Activated CD4-positive, alpha-beta T cell treated with anti-CD3 and anti-CD28 coated beads, Interleukin-2, amount 10 ng/mL, durations not matched to agents 7 days and 5 days (primary cell): Measurements from ENCODE around the gene EML5. TPM values are rescaled to one million over a fixed set of nuclear protein-coding genes. Genes with fewer than 3 reads are reported as not detected.

Experiments
- CTCF ChIA-PET: fragments of 350-600 bp; sonication (Branson Sonifier 250); formaldehyde crosslinking; loops from one replicate; lab custom pipeline; 2021; ENCODE audit warnings: antibody characterized with exemption; lab: Charles Lee
- POLR2A ChIA-PET: fragments of 350-600 bp; sonication (Branson Sonifier 250); formaldehyde crosslinking; loops from one replicate; lab custom pipeline; 2021; ENCODE audit warnings: antibody characterized with exemption; lab: Charles Lee
- DNase-seq: peaks from one replicate; pipeline ENCODE4 v3.0.0-alpha.2; 2020
- H3K27ac Mint-ChIP-seq: one replicate; pipeline ENCODE4 v1.8.0; 2021; ENCODE audit warnings: mild to moderate bottlenecking, moderate library complexity, mixed read lengths
- H3K27me3 Mint-ChIP-seq: one replicate; pipeline ENCODE4 v1.8.0; 2021; ENCODE audit warnings: mixed read lengths
- H3K36me3 Mint-ChIP-seq: one replicate; pipeline ENCODE4 v1.8.0; 2021; ENCODE audit warnings: low read depth, mixed read lengths
- H3K4me1 Mint-ChIP-seq: one replicate; pipeline ENCODE4 v1.8.0; 2021; ENCODE audit warnings: mixed read lengths
- H3K4me3 Mint-ChIP-seq: one replicate; pipeline ENCODE4 v1.8.0; 2021; ENCODE audit warnings: mild to moderate bottlenecking, moderate library complexity, mixed read lengths
- H3K9me3 Mint-ChIP-seq: one replicate; pipeline ENCODE4 v1.8.0; 2021; ENCODE audit warnings: mixed read lengths
- total RNA-seq, 2 experiments: library from RNA; stranded (reverse); gene quantifications; one replicate each; pipeline ENCODE4 v1.2.3, GENCODE V29; 2021

The EML5 gene
- 1 to 10 TPM; 2.6 TPM for total RNA-seq

DNA sequence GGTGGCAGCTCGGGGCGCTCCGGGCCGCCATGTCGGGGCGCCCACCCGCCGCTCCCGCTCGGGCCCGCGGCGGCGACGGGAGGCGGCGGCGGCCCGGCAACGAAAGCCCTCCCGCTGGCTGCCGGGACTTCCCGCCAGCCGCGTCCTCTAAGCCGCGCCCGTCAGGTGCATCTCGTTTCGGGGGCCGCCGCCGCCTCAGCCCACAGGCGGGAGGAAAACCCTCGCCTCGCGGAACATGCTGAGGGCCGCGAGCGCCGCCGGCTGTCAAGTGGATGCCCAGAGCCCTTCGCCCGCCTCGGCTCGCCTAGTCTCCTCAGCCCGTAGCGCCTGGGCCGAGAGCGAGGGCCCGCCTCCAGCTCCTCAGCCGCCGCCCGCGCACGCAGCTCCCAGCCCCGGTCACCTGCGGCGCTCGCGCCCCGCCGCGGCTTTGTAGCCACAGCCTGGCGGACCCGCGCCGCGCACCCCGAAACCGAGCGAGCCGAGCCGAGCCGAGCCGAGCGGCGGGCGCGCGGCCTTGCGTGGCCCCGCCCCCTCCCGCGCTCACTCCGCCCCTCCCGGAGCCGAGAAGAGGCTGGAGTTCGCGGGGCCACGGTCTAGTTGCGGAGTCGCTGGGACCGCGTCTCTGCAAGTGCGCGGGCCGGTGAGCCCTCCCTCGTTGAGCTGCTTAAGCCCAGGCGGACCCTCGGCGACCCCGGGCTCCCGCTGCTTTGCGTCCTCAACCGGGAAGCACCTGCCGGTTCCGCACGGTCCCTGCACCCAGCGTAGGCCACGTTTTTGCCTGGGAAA is at the start of gene EML5:
EML5 (minus strand) TSS at position 481 of the 786 bp plus-strand sequence; CDS start at position 31, 450 bp downstream.
- Mint-ChIP-seq H3K4me3 (peak within 1 kb of the TSS; percentile 84), H3K27ac (peak within 1 kb of the TSS; percentile 84), H3K36me3 (no peaks in the 10 kb centered on the region), H3K4me1 (peaks cover 20% of the 10 kb centered on the region), H3K9me3 (no peaks in the 10 kb centered on the region), H3K27me3 (peaks cover 11% of the 10 kb centered on the region)
- ChIA-PET CTCF (interaction anchor here (0.6 to 1.2 kb wide), 2 partner anchors 32 kb away, joined by 3 to 4 read pairs; partner anchors contain the start of gene TTC8), POLR2A (interaction anchor here (0.7 kb wide), 1 partner anchor 51 kb away, joined by 3 read pairs; no protein-coding TSS in a partner anchor)
- peak; percentile 80 for DNase-seq

DNA sequence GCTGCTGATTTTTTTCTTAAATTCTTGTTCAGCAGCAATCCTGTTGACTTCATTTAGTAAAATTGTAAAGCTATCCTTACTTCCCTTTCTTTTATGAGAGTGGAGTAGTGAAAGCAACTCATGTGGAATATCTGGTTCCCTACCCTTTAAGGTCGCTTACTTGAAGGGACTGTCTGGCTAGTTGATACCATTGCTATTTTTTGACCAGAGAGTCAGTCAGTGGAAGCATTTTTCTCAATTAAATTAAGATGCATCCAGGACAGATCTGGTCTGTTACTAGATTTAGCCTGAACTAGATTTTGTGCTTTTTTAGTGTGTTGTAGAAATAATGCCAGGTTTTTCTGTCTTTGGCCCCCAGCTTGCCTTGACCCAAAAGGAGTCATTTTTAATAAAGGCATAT is 49.7 kb upstream of the EML5 start:
- H3K9me3 Mint-ChIP-seq: no peaks in the 10 kb centered on the region
- no peak overlapping the region for H3K4me3 Mint-ChIP-seq
- ChIA-PET POLR2A (no interaction called here), CTCF (interaction anchor here (0.8 kb wide), 1 partner anchor 17 kb away, joined by 4 read pairs; no protein-coding TSS in a partner anchor)
- no peaks in the 10 kb centered on the region for H3K36me3 Mint-ChIP-seq
- no peaks in the 10 kb centered on the region for H3K4me1 Mint-ChIP-seq
- no peak overlapping the region for H3K27ac Mint-ChIP-seq
- DNase-seq: no peak
- peaks cover 1% of the 10 kb centered on the region for H3K27me3 Mint-ChIP-seq

DNA sequence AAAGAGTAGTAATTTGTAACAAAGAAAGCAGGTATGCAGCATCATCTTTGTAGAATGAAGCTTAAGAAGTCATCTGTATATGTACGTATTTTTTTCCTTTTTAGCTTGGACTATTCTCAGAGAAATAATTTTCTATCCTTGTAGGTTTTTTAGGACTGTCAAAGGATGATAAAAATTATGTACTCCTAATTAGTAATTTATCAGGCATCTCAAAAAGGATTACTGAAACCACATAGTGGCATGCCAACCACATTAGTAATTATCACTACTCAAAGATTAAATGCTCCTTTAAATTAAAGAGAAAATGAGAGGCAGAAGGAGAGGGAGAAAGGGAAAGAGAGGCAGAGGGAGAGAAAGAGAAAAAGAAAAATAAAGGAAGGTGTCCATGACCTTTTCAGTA is 49.0 kb upstream of the EML5 start:
- Mint-ChIP-seq H3K27me3 (peaks cover 1% of the 10 kb centered on the region), H3K4me3 (no peak overlapping the region), H3K4me1 (no peaks in the 10 kb centered on the region), H3K36me3 (no peaks in the 10 kb centered on the region), H3K27ac (no peak overlapping the region), H3K9me3 (no peaks in the 10 kb centered on the region)
- ChIA-PET POLR2A (no interaction called here), CTCF (interaction anchor here (0.8 kb wide), 1 partner anchor 16 kb away, joined by 4 read pairs; no protein-coding TSS in a partner anchor)
- DNase-seq: no peak

DNA sequence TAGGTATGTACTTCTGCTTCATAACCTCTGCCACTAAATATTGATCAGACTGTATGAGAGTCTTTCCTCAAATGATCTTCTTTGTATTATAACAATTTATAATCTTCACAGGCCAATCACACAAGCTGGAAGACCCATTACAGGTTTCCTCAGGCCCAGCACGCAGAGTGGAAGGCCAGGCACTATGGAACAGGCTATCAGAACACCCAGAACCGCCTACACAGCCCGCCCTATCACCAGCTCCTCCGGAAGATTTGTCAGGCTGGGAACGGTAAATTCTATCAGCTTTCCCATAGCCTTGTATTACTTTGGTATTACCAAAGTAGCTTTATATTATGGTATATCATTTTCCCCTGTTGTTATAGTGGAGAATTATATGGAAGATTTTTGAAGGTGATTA is 48.2 kb upstream of the EML5 start:
- Mint-ChIP-seq H3K9me3 (no peaks in the 10 kb centered on the region), H3K27me3 (peaks cover 1% of the 10 kb centered on the region), H3K27ac (no peak overlapping the region), H3K4me1 (no peaks in the 10 kb centered on the region), H3K36me3 (no peaks in the 10 kb centered on the region), H3K4me3 (no peak overlapping the region)
- CTCF ChIA-PET: no interaction called here
- POLR2A ChIA-PET: no interaction called here
- no peak for DNase-seq

DNA sequence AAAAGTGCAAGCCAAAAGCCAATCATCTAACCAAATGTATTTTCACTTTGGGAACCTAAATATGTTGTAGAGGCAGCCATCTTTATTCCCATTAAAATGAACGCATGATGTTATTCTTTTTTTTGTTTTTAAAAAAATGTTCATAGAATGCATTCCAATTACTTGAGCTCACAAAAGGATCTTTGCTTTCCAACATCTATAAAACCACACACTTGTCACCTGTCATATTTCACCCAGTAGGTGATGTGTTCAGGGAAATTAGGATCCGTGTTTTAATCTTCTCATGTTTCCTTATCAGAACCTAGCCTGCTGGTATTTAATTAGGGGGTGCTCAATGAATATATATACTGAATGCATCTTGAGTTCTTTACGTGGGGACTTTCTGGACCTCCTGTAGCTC is 45.3 kb upstream of the EML5 start:
- no peak overlapping the region for H3K27ac Mint-ChIP-seq
- peaks cover 8% of the 10 kb centered on the region for H3K27me3 Mint-ChIP-seq
- no peaks in the 10 kb centered on the region for H3K9me3 Mint-ChIP-seq
- CTCF ChIA-PET: interaction anchor here (1.6 kb wide), 1 partner anchor 14 kb away, joined by 4 read pairs; the partner anchor contains the start of gene TTC8
- DNase-seq: no peak
- POLR2A ChIA-PET: no interaction called here
- no peaks in the 10 kb centered on the region for H3K36me3 Mint-ChIP-seq
- no peaks in the 10 kb centered on the region for H3K4me1 Mint-ChIP-seq
- H3K4me3 Mint-ChIP-seq: no peak overlapping the region

DNA sequence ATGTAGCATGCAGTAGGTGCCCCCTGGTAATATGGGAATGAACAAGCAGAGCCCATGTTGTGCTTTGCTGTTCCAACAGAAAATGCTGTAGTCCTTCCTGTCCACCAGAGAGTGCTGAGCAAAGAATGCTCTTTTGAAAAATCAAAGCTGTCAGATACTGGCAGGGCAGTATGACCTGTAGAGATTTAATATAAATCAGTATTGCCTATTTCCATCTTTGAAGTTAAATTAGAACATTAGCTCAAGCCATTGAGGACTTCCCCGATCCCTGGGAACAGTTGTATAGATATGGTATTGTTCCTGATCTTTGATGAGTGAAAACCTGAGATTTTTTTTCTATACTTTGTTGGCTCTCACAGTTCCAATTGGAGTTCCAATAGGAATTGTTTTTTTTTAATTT is 44.7 kb upstream of the EML5 start:
- peaks cover 8% of the 10 kb centered on the region for H3K27me3 Mint-ChIP-seq

DNA sequence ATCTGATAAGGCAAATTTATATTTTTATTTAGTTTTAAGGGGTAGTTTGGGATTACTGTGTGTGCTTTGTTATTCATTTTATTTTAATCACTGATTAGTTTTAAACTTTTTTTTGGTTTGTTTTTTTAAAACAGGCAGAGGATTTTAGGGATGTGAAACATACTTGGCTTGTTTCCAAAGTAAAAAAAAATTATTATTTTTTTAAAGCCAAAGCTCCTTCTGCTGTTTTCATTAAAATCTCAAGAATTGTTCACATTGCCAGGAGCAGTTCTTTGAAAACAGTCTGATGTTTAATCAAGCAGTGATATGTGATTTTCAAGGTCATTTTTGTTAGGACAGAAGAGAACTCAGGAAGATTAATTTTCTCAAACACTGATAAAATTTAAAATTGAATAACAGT is 42.9 kb upstream of the EML5 start:
- DNase-seq: no peak
- Mint-ChIP-seq H3K4me3 (no peak overlapping the region), H3K27ac (no peak overlapping the region), H3K27me3 (peaks cover 8% of the 10 kb centered on the region), H3K36me3 (no peaks in the 10 kb centered on the region), H3K9me3 (no peaks in the 10 kb centered on the region), H3K4me1 (no peaks in the 10 kb centered on the region)
- CTCF ChIA-PET: no interaction called here
- POLR2A ChIA-PET: no interaction called here

More for the DNA sequence above, 44.7 kb upstream of the EML5 start:
- no peak for DNase-seq
- Mint-ChIP-seq H3K36me3 (no peaks in the 10 kb centered on the region), H3K27ac (no peak overlapping the region), H3K9me3 (no peaks in the 10 kb centered on the region), H3K4me3 (no peak overlapping the region), H3K4me1 (no peaks in the 10 kb centered on the region)
- ChIA-PET CTCF (interaction anchor here (1.0 to 1.6 kb wide), 2 partner anchors 13 to 276 kb away, joined by 3 to 4 read pairs; partner anchors contain the start of gene TTC8), POLR2A (no interaction called here)

DNA sequence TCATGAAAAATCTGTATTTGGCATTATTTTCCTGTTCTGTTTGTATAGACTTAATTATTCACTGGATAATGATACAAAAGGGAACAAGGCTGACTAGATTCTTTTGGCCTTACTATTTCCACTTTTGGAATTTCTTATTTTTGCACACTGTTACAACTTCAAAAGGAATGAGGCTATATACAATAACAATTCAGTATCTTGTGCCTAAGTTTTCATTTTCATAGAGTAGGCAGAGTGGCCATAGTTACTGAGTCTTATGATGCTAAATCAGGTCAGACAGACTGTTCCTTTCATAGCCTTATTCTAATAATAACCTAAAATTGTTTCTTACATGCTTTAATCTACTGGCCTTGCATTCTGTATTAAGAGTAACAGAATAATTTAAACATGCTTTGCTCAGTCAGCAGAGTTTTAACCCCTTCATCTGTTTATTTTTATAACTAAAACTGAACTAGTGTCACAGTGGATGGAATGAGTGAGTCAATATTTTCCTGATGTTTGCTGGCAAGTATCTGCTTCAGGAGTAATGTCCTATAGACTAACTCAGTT is 42.2 kb upstream of the EML5 start:
- Mint-ChIP-seq H3K4me1 (peaks cover 3% of the 10 kb centered on the region), H3K27me3 (peaks cover 8% of the 10 kb centered on the region), H3K4me3 (no peak overlapping the region), H3K27ac (no peak overlapping the region), H3K9me3 (no peaks in the 10 kb centered on the region), H3K36me3 (no peaks in the 10 kb centered on the region)
- POLR2A ChIA-PET: no interaction called here
- CTCF ChIA-PET: no interaction called here
- no peak for DNase-seq

DNA sequence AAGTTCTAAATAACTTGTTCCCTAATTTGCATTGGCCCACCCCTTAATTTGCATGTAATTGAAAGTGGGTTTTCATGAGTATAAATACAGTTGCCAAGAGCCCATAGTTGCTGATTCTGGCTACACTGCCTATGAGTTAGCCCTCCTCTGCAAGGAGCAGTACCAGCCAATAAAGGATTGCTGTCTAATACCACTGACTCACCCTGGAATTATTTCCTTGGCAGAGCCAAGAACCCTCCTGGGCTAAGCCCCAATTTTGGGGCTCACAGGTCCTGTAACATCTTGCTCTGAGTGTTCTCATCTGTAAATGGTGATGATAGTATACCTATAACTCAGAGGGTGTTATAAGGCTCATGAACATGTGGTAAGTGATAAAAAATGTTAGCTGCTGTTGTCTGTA is 38.5 kb upstream of the EML5 start:
- no peaks in the 10 kb centered on the region for H3K36me3 Mint-ChIP-seq
- no peak for DNase-seq
- peaks cover 9% of the 10 kb centered on the region for H3K27me3 Mint-ChIP-seq
- no peak overlapping the region for H3K27ac Mint-ChIP-seq
- H3K4me1 Mint-ChIP-seq: peaks cover 3% of the 10 kb centered on the region
- H3K9me3 Mint-ChIP-seq: no peaks in the 10 kb centered on the region
- ChIA-PET POLR2A (no interaction called here), CTCF (no interaction called here)
- H3K4me3 Mint-ChIP-seq: no peak overlapping the region

DNA sequence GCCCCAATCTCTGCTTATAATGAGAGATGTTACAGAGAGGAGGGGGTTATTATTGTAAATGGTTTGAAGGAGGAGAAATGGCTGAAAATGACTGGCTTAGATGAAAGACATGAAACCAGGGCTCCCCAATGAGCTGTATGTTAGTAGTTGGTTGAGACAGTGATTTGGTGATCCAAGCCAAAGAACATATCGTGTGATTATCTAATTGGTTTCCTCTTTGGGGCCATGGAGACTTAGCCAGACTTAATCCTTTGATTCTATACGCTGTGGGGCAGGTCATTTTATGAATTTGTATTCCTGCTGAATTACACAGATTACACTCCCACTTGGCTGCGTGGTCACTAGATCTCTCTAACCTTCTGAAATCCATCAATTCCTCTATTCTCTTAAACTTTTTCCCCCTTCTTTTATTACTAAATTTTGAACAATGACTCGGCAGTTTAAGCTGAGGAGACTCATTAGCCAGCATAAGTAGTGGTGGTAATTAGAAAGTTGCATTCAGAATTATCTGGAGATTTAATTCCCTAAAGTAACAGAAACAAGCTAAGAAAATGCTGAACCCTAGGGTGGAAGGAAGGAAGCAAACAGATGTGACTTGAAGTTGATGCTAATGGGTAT is 37.0 kb upstream of the EML5 start:
- Mint-ChIP-seq H3K9me3 (no peaks in the 10 kb centered on the region), H3K4me3 (no peak overlapping the region), H3K27me3 (peaks cover 9% of the 10 kb centered on the region), H3K27ac (no peak overlapping the region), H3K4me1 (peaks cover 10% of the 10 kb centered on the region), H3K36me3 (no peaks in the 10 kb centered on the region)
- POLR2A ChIA-PET: no interaction called here
- no peak for DNase-seq
- CTCF ChIA-PET: interaction anchor here (1.2 kb wide), 1 partner anchor 10 kb away, joined by 3 read pairs; no protein-coding TSS in a partner anchor

DNA sequence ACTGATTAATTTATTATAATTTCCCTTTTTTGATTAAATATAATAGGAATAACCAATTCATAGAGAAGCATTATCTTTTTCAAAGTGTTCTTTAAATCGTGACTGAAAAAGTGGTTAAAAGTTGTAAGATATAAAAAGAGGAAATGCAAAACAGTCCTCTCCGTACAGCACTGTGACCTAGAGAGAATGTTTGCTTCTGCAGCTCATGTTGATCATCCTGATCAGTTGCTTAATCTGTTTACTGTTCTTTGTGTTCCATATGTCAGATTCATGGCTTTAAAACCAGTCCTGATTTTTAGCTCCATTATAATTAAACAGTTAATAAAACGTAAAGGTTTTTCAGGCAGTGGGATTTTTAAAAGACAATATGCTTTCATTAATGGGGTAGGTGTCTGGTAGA is 36.4 kb upstream of the EML5 start:
- Mint-ChIP-seq H3K4me3 (no peak overlapping the region), H3K36me3 (no peaks in the 10 kb centered on the region), H3K4me1 (peaks cover 13% of the 10 kb centered on the region), H3K27ac (no peak overlapping the region), H3K27me3 (peaks cover 7% of the 10 kb centered on the region), H3K9me3 (no peaks in the 10 kb centered on the region)
- ChIA-PET POLR2A (no interaction called here), CTCF (no interaction called here)
- no peak for DNase-seq

DNA sequence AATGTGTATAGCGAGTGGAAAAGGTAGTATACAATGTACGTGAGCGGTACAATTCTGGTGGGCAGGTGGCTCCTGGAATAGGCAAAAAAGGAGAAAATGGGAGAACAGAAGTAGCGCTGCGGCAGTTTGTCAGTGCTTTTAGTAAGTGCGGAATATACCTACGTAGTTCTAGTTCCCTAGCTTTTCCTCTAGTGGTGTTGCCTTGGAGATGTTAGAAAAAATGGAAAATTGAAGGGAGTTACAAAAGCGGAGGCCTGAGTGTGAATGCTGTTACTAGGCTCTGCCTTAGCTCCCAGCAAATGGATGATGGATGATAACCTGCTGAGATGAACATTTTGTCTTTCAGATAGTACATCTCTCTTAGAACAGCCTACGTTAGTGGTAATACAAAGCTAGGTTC is 32.8 kb upstream of the EML5 start:
- ChIA-PET POLR2A (no interaction called here), CTCF (interaction anchor here (0.8 to 1.4 kb wide), 4 partner anchors 15 to 33 kb away, joined by 3 to 4 read pairs (median 4); partner anchors contain the start of gene EML5)
- H3K36me3 Mint-ChIP-seq: no peaks in the 10 kb centered on the region
- no peaks in the 10 kb centered on the region for H3K9me3 Mint-ChIP-seq
- peak overlapping the region; percentile 79 for H3K4me3 Mint-ChIP-seq
- no peak for DNase-seq
- peaks cover 16% of the 10 kb centered on the region for H3K4me1 Mint-ChIP-seq
- no peak overlapping the region for H3K27ac Mint-ChIP-seq
- H3K27me3 Mint-ChIP-seq: peaks cover 8% of the 10 kb centered on the region

DNA sequence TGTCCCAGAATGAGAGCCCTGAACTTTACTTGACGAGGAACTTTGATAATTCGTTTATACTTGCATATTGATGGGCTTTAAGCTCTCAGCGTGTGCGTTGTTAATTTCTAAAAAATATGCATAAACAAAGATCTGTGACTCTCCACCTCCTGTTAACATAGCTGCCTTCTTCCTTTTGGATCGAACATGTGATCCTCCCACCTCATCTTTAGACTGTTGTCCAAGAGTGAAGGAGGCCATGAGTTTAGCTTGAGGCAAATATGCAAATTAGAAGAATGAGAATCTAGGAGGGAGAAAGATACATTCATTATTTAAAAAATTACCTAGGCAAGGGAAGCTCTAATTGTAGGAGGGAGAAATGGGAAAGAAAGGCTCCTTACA is 32.3 kb upstream of the EML5 start:
- H3K4me3 Mint-ChIP-seq: peak overlapping the region; percentile 79
- no peaks in the 10 kb centered on the region for H3K36me3 Mint-ChIP-seq
- H3K9me3 Mint-ChIP-seq: no peaks in the 10 kb centered on the region
- POLR2A ChIA-PET: no interaction called here
- CTCF ChIA-PET: interaction anchor here (0.8 to 1.6 kb wide), 5 partner anchors 13 to 33 kb away, joined by 3 to 4 read pairs (median 4); partner anchors contain the start of gene EML5
- H3K4me1 Mint-ChIP-seq: peaks cover 15% of the 10 kb centered on the region
- DNase-seq: no peak
- peaks cover 11% of the 10 kb centered on the region for H3K27me3 Mint-ChIP-seq
- H3K27ac Mint-ChIP-seq: peak overlapping the region; percentile 84
